Measurements from ENCODE around the gene CHD1.

GRCh38 chr5:98930972-98931762 lies 2.4 kb upstream of the CHD1 start:
- TF ChIP-seq CTCF (IDR thresholded peaks at IDR 0.05) (no peak), POLR2A (IDR thresholded peaks at IDR 0.05) (no peak)
